ENCODE measurements around the gene TMC1. TPM values are rescaled to one million over a fixed set of nuclear protein-coding genes. Genes with fewer than 3 reads are reported as not detected.

TMC1 gene
- total RNA-seq, 2 donors from 2014 or later: 0.29 to 0.42 TPM

GRCh38 chr9:72564479-72565281, 43.3 kb downstream of the TMC1 start:
- Histone ChIP-seq H3K36me3 (no peaks in the 10 kb centered on the region), H3K9me3 (no peaks in the 10 kb centered on the region), H3K27me3 (no peaks in the 10 kb centered on the region), H3K27ac (no peak overlapping the region), H3K4me1 (no peaks in the 10 kb centered on the region), H3K9ac (ENCODE audit: low read depth in 2 of 2, low read length in 2 of 2) (no peak overlapping the region), H3K4me3 (no peak overlapping the region)
- intact Hi-C loops (cut with DNase I): no loop called here
- DNase-seq: no peak
- no peak for TF ChIP-seq CTCF (IDR thresholded peaks at IDR 0.05)

- H3K4me3 ChIP-seq: no peak overlapping the region
- no peaks in the 10 kb centered on the region for H3K9me3 ChIP-seq
- H3K36me3 ChIP-seq: no peaks in the 10 kb centered on the region
- no peaks in the 10 kb centered on the region for H3K27me3 ChIP-seq
- H3K9ac ChIP-seq (ENCODE audit: low read depth in 2 of 2, low read length in 2 of 2): no peak overlapping the region
- no peak overlapping the region for H3K27ac ChIP-seq
- DNase-seq: no peak
- no peak for TF ChIP-seq CTCF (IDR thresholded peaks at IDR 0.05)
- intact Hi-C loops (cut with DNase I): no loop called here
- no peaks in the 10 kb centered on the region for H3K4me1 ChIP-seq
These were observed 44.1 kb downstream of the TMC1 start for GRCh38 chr9:72565535-72565934.

- DNase-seq: no peak
- no peaks in the 10 kb centered on the region for H3K36me3 ChIP-seq
- no peak overlapping the region for H3K4me3 ChIP-seq
- no peaks in the 10 kb centered on the region for H3K27me3 ChIP-seq
- intact Hi-C loops (cut with DNase I): loop anchor here (10.0 kb wide), 1 partner anchor 49 kb away; the partner anchor contains the start of gene TMC1
- no peaks in the 10 kb centered on the region for H3K9me3 ChIP-seq
- no peaks in the 10 kb centered on the region for H3K4me1 ChIP-seq
- H3K9ac ChIP-seq (ENCODE audit: low read depth in 2 of 2, low read length in 2 of 2): no peak overlapping the region
- H3K27ac ChIP-seq: no peak overlapping the region
- TF ChIP-seq CTCF (IDR thresholded peaks at IDR 0.05): no peak
These were observed 52.9 kb downstream of the TMC1 start for GRCh38 chr9:72574156-72574810.

GRCh38 chr9:72575666-72576065, 54.3 kb downstream of the TMC1 start:
- Histone ChIP-seq H3K27ac (no peak overlapping the region), H3K4me1 (no peaks in the 10 kb centered on the region)

GRCh38 chr9:72576087-72576486, 54.7 kb downstream of the TMC1 start:
- intact Hi-C loops (cut with DNase I): loop anchor here (10.0 kb wide), 1 partner anchor 51 kb away; the partner anchor contains the start of gene TMC1
- no peak overlapping the region for H3K27ac ChIP-seq
- H3K9me3 ChIP-seq: no peaks in the 10 kb centered on the region

More at GRCh38 chr9:72575666-72576065, 54.3 kb downstream of the TMC1 start:
- Histone ChIP-seq H3K9me3 (no peaks in the 10 kb centered on the region), H3K27me3 (no peaks in the 10 kb centered on the region), H3K9ac (ENCODE audit: low read depth in 2 of 2, low read length in 2 of 2) (no peak overlapping the region), H3K36me3 (no peaks in the 10 kb centered on the region), H3K4me3 (no peak overlapping the region)
- intact Hi-C loops (cut with DNase I): loop anchor here (10.0 kb wide), 1 partner anchor 51 kb away; the partner anchor contains the start of gene TMC1
- no peak for DNase-seq
- TF ChIP-seq CTCF (IDR thresholded peaks at IDR 0.05): no peak

More at GRCh38 chr9:72576087-72576486, 54.7 kb downstream of the TMC1 start:
- no peak overlapping the region for H3K4me3 ChIP-seq
- DNase-seq: no peak
- no peaks in the 10 kb centered on the region for H3K36me3 ChIP-seq
- no peaks in the 10 kb centered on the region for H3K27me3 ChIP-seq
- no peaks in the 10 kb centered on the region for H3K4me1 ChIP-seq
- H3K9ac ChIP-seq (ENCODE audit: low read depth in 2 of 2, low read length in 2 of 2): no peak overlapping the region
- no peak for TF ChIP-seq CTCF (IDR thresholded peaks at IDR 0.05)
